ENCODE data around the gene CLEC16A.

Gene CLEC16A

DNA sequence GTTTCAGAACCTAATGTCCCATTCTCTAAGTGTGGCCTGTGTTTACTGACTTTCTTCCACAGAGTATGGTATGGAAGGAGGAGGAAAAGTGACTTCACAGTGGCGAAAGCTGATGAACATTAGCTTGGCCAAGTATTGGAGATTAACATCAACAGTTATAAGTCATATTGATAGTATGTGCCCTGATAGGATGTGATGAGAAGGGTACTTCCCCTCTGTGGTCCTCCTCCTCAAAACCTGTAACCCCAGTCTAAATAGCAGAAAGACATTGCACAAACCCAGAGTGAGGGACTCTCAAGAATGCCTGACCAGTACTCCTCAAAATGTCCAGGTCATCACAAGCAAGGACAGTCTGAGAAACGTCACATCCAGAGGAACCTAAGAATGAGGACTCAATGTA lies 73.1 kb downstream of the CLEC16A start:
- DNase-seq (ENCODE audit: low spot score), result no peak

DNA sequence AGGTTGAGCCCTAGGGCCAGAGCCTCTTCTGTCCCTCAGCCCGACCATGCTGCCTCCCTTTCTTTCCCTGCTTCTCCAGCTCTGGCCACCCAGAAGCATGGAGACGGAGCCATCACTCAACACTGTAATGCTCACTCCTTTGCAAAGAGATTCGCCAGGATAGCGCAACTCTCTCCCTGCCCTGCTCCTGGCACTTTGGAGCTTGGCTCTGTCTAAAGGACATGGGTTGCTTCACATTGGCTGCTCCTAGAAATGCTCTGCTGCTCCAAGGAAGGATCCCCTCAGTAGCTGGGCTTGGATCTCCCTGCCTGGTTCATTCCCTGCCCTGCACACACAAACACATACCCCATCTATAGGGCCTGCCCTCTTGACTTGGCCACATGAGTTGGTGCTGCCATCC lies 76.0 kb downstream of the CLEC16A start:
- DNase-seq (ENCODE audit: low spot score), result no peak

DNA sequence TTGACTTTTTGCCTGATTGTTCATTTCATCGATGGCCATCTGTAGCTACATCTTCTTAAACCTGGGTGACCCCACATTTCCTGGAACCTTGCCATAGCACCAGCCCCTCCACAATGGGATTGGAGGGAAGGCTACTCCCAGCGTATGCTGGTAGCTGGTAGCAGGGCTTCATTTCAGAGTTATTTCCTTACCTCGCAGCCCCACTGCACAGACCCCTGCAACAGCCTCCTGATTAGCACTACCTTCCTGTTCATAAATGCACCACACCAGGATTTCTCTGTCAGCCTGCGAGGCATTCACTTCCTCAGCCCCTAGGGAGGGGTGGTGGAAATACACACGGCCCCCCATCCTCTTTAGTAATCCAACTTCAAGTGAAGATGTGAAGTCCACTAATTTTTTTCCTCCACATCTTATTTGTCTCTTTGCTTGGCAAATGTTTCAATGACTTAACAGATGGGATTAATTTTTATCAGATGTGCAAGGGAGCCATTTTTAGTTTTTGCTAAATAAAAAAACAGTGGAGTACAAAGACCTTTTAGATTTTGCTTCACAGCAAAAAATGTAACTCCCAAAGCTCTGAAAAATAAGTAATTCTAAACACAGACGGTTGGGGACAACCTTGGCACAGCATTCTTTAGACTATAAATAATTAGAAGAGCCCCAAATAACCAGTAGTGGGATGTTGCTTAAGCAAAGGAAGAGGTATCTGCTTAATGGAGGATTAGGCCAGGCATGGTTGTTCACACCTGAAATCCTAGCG lies 76.6 kb downstream of the CLEC16A start:
- DNase-seq (ENCODE audit: low spot score), result no peak

DNA sequence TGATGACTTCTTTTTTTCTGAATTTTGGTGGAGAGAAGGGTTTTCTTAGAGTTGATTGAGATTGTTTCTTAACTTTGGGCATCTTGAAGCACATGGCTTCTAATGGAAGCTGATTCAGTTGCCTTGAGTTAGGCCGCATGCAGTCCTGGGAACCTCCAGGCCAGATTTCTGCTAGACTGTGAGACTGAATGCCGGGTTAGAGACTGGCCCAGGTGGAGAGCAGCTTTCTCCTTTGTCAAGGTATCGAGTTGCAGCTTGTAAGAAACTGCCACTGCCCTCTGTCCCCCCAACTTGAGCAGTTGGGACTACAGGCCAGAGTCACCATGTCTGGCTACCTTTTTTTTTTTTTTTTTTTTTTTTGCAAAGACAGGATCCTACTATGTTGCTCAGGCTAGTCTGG lies 77.6 kb downstream of the CLEC16A start:
- DNase-seq (ENCODE audit: low spot score), result no peak

DNA sequence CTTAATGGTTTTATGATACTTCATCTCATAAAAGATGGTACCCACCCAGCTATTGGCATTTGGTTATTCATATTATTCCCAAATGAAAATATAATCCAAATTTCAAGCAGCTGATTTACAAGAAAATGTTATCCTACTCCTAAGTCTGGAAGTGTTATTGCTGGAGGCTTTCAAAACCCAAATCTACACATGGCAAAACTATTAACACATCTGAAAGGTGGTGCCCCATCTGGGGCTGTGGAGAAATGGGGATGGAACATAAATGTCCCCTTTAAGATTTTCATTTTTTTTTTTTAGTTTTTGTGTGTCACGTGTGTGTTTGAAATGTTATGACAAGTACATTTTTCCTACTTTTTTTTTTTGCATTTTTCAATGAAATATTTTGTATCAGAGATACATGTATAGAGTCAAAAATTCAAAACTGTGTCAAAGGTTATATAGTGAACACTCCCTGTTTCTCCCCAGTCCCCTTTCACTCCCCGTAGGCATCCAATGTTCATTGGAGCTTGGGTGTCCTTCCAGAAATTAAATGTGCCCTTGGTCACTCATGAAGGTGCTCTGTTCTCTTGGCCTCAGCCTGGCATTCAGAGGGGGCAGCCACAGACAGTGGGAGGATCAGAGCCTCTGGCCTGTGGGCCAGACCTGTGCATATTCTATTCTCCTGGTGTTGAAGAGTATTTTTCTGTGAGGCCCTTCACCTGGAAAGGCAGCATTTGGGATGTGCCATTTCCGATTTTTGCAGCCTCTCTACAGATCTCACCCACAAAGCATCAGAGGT lies 79.1 kb downstream of the CLEC16A start:
- no peak for DNase-seq (ENCODE audit: low spot score)

DNA sequence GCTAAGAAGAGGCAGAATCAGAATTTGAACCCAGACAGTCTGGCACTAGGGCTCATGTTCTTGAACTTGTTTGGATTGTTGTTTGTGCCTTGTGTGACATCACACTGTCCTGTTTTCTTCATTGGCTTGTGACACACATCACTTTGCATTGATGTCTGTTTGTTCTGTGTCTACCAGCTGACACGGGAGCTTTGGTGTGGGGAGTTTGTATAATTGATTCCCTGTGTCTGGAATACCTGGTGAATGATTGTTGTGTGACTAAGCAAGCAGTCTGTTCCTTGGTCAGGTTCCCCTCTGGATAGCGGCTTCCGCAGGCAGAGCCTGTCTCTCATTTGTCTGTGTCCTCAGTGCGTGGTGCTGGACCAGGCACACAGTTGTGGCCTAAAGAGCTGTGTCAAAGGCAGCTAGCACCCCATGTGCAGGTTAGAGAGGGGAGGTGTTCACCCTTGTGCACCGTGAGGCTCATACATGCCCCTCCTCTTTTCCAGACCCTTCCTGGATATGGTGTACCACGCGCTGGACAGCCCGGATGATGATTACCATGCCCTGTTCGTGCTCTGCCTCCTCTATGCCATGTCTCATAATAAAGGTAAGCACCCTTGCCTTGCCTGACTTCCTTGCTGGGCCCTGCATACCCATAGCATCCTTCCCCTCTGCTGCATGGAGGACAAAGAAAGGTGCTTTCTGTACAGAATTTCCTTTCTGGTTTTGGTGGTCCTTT lies 80.1 kb downstream of the CLEC16A start:
- DNase-seq (ENCODE audit: low spot score), result peak; percentile 66

DNA sequence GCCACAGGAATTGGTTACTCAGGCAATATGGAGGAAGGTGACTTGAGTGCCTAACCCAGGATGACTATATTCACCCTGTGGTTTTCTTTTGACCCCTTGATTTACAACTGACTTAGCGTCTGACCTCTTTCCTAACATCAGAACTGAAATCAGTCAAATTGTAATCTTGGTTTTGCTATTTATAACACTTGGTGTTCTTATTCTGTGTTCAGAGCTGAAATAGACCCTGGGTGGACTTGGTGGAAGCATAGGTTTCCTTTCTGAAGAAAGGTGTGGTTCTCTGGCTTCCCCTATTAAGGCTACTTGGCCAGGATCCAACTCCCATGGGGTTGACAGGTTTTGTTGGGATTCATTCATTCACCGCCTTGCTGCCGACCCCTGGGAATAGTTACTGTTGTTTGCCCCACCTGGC lies 80.8 kb downstream of the CLEC16A start:
- no peak for DNase-seq (ENCODE audit: low spot score)

DNA sequence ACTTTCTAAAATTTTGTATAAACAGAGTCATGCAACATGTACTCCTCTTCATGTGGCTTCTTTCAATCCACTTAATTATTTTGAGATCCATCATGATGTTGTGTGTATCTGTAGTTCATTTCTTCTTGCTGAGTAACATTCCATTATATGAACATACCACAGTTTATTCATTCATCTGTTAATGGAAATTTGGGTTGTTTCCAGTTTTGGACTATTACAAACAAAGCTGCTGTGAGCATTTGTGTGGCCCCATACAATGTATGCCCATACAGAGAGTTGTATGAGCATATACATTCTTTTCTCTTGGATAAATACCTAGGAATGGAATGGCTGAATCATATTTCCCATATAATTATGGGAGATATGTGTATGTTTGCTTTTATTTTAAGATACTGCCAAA lies 85.6 kb downstream of the CLEC16A start:
- no peak for DNase-seq (ENCODE audit: low spot score)

DNA sequence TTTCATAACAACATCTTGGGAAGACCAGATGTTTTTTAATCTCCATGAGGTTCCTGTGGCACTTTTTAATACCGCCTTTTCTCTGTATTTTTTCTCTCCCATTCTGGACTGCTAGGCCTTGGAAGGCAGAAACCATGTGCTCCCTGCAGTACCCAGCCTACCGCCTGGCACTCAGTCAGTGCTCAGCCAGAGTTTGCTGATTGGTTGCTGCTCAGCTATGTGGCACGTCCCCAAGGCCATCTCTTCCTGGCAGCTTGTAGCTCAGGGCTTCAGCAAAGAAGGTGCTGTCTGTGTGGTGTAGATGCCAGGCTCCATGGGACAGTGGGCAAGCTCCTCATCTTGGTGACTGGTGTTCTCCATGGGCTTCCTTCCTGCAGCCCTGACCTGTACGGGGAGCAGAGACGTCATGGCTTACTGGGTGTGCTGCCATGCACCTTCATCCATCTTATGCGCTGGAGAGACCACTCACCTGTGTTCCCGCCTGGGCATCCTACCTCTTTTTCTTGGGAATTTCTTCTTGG lies 86.7 kb downstream of the CLEC16A start:
- no peak for DNase-seq (ENCODE audit: low spot score)

DNA sequence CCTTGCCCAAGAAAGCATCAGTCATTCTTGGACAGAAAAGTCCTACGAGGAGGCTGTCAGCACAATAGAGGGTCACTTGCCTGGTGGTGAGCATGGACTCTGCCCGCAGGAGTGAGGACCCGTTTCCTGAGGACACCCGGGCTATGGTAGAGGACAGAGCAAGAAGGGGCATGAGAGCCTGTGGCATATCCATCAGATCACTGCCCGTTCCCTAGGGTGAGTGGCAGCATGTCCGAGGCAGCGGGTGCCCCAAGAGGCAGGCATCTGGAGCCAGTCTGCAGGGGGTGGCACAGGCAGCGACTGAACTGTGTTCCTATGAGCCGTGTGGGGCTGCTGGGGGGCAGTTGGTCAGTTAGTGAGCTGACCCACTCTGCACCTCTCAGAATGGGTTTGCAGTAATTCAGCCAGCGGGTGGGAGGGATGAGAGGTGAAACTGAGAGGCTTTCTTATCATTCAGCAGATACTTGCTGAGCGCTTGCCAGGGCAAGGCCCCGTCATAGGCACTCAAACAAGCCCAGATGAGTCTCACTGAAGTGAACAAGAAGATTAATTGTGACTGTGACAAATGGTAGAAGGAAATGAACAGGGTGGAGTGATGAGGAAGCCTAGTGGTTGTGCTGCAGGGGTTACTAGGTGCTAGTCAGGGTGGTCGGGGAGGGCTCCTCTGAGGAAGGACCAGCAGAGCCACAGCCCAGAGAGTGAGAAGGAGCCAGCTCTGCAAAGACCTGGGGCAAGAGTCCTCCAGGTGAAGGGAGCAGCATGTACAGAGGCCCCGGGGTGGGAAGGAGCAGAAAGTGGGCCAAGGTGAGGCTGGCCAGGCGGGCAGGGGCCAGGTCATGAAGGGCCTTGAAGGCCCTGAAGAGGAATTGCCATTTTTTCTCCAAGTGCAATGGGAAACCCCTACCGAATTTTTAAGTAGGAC lies 87.9 kb downstream of the CLEC16A start:
- no peak for DNase-seq (ENCODE audit: low spot score)

DNA sequence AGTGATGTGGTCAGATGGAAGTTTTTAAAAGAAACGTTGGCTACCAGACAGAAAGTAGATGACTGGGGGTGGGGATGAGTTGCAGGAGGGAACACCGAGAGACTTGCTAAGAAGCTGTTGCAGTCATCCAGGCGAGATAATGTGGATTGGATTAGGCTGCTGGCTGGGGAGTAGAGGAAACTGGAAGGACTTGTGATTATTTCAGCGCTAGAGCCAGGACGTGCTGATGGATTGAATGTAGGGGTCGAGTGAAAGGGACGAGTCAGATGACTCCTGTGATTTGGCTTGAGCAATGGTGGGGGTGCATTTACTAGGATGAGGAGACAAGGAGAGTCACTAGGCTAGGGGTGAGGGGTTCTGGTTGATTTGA lies 88.5 kb downstream of the CLEC16A start:
- DNase-seq (ENCODE audit: low spot score), result no peak

DNA sequence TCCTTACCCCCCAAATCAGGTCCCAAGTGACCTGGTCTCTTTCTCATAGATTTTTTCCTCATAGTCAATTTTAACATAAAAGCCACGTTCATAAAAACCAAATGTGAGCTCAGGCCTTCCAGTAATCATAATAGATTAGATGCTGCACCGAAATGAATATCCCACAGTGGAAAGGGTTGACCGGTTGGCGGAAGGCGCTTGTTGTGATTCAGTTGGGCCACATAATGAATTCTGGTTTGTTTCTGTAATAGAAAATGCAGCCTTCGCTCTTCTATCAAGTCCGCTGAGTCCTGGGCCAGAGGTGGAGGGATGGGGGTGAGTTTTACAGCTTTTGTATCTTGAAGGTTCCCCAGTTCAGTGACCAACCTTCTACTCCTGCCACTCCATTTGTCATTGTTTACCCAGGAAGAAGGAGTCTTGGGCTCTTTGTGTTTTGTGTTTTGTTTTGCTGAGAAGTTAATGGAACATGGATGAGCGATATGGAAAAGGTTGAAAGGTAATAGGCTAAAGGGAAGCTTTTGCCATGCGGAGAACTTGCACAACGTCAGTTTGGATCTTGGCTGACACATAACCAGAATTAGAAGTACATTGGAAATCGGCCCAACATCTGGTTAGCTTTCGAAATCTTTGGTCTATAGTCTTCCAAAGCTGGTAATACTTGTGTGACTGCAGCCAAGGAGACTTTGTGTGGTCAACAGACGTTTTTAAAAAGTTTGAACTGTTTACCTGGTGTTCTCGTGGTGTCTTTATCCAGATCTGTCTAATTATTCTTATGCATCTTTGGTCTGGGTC lies 89.5 kb downstream of the CLEC16A start:
- DNase-seq (ENCODE audit: low spot score), result no peak

DNA sequence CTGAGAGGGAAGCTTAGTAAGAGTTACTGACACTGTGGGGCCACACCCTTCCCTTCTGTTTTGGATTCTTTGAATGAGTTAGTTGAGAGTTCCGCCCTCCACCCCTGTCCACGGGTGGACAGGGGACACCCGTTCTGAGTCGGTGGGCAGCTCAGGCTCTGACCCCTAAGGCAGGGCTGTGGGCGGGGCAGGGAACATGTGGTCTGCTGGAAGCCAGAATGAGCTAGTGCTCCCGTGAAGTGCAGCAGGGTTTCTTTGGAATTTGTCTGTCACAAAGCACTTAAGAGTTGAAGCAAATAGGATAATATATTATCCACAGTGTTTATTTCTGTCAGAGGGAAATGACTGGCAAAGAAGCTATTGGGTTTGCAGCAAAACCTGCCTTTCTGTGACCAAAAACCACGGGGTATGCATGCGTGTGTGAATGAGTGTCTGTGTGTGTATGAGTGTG lies 90.1 kb downstream of the CLEC16A start:
- no peak for DNase-seq (ENCODE audit: low spot score)

DNA sequence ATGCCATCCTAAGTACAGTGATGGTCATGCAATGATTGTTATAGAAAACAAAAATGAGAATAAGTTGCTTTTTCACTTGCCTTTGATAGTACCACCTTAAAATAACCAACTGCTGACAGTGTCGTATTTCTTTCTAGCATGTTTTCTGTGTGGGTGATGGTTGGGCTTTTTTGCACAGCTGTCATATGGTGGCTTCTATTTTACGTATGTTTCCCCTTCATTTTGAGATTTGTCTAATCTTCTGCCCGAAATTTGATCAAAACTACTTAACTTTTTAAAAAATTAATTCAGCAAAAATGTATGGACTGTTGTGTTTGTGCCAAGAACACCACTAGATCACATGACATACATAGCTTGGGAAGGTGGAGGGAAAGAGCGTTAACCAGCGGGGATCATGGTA lies 90.7 kb downstream of the CLEC16A start:
- no peak for DNase-seq (ENCODE audit: low spot score)

DNA sequence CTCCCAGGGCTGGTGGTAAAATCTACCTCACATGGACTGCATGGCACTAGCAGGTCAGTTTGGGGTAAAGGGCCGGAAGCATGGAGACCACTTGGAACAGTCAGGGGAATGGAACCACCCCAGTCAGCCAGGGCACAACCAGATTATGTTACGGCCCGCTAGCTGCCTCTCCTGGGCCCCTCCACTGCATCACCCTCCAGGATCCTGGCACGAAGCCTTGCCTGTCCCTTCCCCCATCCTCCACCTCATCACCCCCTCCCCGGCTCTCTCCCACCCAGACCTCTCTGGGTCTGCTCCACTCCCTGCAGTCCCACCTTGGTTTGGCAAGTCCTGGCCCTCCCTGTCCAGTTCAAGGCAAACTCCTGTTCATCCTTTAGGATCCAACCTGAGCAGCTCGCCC lies 91.7 kb downstream of the CLEC16A start:
- no peak for DNase-seq (ENCODE audit: low spot score)

DNA sequence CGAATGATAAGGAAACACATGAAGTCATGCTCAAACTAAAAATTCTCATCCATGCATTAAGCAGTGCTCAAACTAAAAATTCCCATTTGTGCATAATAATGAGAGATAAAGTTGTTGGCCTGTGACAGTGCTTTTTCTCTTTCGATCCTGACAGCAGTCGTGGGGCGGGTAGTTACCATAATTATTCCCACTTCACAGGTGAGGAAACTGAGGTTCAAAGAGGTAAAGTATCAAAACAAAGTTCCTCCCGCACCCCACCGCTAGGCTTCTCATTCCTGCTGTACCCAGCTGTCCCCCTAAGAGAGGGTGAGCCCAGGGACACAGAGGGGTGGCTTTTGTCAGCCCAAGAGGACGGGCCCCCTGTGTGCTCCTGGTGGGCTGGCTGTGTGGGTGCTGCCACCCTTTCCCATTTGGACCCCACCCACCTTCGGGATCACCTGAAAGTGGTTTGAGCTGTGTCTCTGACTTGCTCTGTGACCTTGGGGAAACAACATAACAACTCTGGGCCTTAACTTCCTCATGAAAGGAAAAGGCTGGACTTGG lies 92.6 kb downstream of the CLEC16A start:
- no peak for DNase-seq (ENCODE audit: low spot score)

DNA sequence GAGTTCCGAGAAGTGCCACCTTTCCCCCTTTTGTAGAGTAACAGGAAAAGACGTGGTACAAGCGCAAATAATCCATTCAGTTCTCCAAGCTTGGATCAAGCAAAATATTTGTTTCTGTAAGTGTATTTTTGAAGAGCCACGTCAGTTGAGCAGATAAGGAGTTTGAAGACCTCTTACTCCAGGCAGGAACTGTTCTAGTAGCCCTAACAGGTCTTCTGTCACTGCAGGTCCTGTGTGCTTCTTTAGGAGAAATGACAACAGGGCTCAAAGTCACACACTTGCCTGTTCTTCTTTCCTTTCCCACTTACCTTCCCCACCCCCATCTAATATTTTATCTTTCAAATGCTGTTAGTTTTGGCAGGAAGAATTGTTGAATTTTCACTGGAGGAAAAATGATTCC lies 93.9 kb downstream of the CLEC16A start:
- DNase-seq (ENCODE audit: low spot score), result no peak

DNA sequence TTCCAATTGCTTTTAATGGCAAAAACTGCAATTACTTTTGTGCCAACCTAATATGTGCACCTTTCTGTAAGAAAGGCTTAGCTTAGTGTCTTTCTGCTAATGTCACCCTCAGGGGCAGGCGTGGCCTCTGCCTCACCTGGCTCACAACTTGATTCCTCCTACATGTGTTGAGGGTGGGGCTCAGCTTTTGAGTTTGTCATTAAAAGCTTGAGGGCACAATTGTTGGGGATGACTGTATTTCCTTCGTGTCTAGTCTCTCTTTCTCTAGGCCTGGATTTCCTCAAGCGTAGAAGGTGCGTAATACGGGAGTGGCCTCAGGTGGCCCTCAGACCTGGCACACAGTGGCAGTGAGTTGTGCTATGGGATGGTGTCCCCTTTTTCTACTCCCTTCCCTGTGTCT lies 94.4 kb downstream of the CLEC16A start:
- DNase-seq (ENCODE audit: low spot score), result no peak

DNA sequence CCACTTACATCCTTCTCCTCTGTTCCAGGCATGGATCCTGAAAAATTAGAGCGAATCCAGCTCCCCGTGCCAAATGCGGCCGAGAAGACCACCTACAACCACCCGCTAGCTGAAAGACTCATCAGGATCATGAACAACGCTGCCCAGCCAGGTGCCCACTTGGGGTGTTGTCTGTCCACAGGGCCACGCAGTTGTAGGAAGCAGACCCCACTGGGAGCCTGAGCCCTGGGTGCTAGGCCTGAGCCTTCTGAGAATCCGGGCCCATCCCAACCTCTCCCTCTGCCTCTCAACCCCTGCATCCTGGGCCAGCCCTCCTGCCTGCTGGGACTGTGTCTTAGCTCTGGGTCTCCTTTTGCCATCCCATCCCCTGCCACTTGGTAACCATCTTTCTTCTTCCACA lies 95.4 kb downstream of the CLEC16A start:
- DNase-seq (ENCODE audit: low spot score), result no peak

DNA sequence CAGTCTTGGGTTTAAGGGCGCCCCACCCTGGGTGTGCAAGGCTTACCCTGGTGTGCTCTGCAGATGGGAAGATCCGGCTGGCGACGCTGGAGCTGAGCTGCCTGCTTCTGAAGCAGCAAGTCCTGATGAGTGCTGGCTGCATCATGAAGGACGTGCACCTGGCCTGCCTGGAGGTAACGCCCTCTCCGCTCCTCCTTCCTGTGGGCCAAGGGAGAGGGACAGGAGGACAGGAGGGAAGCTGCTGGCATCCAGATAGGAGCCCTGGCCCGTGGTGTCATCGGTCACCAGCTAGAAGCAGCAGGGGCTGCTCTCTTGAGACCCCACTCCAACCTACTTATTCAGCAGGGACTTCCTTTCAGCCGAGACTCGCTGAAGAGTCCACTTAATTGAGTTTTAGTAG lies 97.8 kb downstream of the CLEC16A start:
- no peak for DNase-seq (ENCODE audit: low spot score)

DNA sequence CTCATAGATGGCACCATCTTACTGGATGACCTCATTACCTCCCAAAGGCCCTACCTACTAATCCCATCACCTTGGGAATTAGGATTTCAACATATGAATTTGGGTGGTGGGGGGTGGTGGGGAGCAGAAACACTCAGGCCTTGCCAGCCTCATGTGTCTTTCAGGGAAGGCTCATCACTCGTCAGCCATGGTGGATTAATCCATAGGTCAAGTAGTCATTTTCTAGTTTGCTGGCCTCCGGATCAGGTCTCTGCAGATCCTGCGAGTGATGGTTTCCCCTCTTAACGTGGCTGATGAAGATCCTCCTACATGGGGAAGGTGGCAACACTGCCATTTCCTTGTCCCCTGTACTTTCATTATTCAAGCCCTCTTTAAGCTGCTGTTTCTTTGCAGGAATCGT lies 101.1 kb downstream of the CLEC16A start:
- DNase-seq (ENCODE audit: low spot score), result no peak

Data from SW480 (cell line).